ENCODE data around the gene ZNF597.

DNA sequence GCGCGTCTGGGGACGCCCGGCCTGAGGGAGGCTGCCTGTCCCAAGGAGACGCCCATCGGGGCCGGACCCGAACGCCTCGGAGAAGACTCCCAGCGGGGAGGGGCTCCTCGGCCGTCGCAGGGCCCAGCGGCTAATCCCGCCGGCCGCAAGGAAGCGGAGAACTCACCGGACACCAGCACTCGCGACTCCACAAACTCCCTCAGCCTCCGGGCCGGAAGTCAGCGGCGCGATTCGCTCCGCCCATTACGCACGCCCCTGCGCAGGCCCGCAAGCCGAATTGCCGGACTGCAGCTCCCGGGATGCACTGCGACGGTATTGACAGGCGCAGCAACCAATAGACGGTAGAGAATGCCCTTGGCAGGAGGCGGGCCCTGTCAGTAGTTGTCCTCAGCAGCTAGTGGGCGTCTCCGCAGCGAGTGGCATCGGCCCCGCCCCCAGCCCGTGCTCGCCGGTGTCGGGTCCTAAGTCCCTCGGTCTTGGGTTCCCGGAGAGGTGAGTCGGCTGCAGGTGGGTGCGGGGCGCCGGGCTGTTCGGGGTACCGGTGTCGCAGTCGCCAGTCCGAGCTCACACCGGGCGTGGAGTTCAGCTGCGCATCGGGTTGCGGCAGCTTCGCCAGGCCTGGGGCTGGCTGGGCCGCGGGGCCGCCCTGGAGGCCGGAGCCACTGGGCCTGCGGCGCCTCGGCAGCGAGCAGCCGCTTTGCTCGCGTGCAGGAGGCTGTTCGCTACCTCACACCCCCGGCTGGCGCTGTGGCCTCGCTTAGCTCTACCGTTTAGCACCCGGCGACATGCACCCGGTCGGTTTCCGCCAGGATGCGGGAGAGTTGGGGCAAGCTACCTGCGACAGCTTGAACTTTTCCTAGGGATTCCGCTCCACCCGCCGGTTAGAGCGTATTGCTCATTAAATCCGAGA is 42.3 kb downstream of the ZNF597 start, which contains the start of the genes ZNF174 and ZSCAN32:
- TF ChIP-seq TAF1 (IDR thresholded peaks at IDR 0.05; ENCODE audit: low read depth) = peak; percentile 98
- TF ChIP-seq, protein P1, sequence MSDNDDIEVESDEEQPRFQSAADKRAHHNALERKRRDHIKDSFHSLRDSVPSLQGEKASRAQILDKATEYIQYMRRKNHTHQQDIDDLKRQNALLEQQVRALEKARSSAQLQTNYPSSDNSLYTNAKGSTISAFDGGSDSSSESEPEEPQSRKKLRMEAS (IDR thresholded peaks at IDR 0.05) = peak; percentile 77
